GM21515 (cell line): ENCODE results near the gene INSRR.

Source experiments
- ATAC-seq: cut with Tn5 transposase; IDR thresholded peaks from one replicate; pipeline ENCODE4 v1.9.1; 2021; ENCODE audit not compliant: unreplicated experiment

The INSRR gene

GRCh38 chr1:156836041-156836654 is 22.8 kb downstream of the INSRR start:
- no peak for ATAC-seq

- ATAC-seq: no peak
These were observed 24.6 kb downstream of the INSRR start for GRCh38 chr1:156834322-156834721.

GRCh38 chr1:156833603-156834002 is 25.3 kb downstream of the INSRR start:
- ATAC-seq: no peak

GRCh38 chr1:156832434-156832833 is 26.5 kb downstream of the INSRR start:
- ATAC-seq: no peak

- no peak for ATAC-seq
These were observed 30.4 kb downstream of the INSRR start for GRCh38 chr1:156828400-156829124.

- no peak for ATAC-seq
These were observed 32.3 kb downstream of the INSRR start for GRCh38 chr1:156826630-156827029.

- ATAC-seq: no peak
These were observed 35.6 kb downstream of the INSRR start for GRCh38 chr1:156823210-156823790.

- no peak for ATAC-seq
These were observed 36.2 kb downstream of the INSRR start for GRCh38 chr1:156822680-156823079.

- ATAC-seq: no peak
These were observed 37.1 kb downstream of the INSRR start for GRCh38 chr1:156821801-156822200.

- peak; percentile 57 for ATAC-seq
These were observed 42.2 kb downstream of the INSRR start, which contains the start of gene SH2D2A for GRCh38 chr1:156816561-156817328. Gene SH2D2A, minus strand, starts transcription at chr1:156816848. Its CDS starts 140 bp downstream, at chr1:156816708.

GRCh38 chr1:156815961-156816422 is 42.9 kb downstream of the INSRR start:
- ATAC-seq: no peak

GRCh38 chr1:156815307-156815826 is 43.5 kb downstream of the INSRR start:
- no peak for ATAC-seq

GRCh38 chr1:156814571-156815260 is 44.2 kb downstream of the INSRR start:
- ATAC-seq: no peak

- ATAC-seq: no peak
These were observed 45.0 kb downstream of the INSRR start for GRCh38 chr1:156813750-156814570.

GRCh38 chr1:156813298-156813697 is 45.6 kb downstream of the INSRR start:
- ATAC-seq: no peak

- no peak for ATAC-seq
These were observed 46.5 kb downstream of the INSRR start for GRCh38 chr1:156812293-156812990.

GRCh38 chr1:156811168-156811567 is 47.7 kb downstream of the INSRR start:
- ATAC-seq: no peak

- no peak for ATAC-seq
These were observed 49.1 kb downstream of the INSRR start for GRCh38 chr1:156809711-156810366.

GRCh38 chr1:156809281-156809680 is 49.6 kb downstream of the INSRR start:
- no peak for ATAC-seq
